H1 (cell line): ENCODE data around the gene CCSER2. TPM values are rescaled to one million over a fixed set of nuclear protein-coding genes. Genes with fewer than 3 reads are reported as not detected.

ENCODE experiments used
- CTCF ChIA-PET: fragments of 300-600 bp; sonication (Branson Sonifier 250); formaldehyde crosslinking; loops from one replicate; lab custom pipeline; 2021; ENCODE audit not compliant: partially characterized antibody; lab: Charles Lee
- POLR2A ChIA-PET: fragments of 300-600 bp; sonication (Branson Sonifier 250); formaldehyde crosslinking; loops from one replicate; lab custom pipeline; 2021; ENCODE audit warnings: inconsistent platforms; ENCODE audit not compliant: partially characterized antibody; lab: Charles Lee
- DNase-seq, 2 experiments: peaks; one replicate each; pipeline versions ENCODE4 v3.0.0 to v3.0.0-alpha.2; 2010 to 2022; ENCODE audit warnings: low spot score in 2 of 2, low read depth in 1 of 2, mixed read lengths in 1 of 2
- FAIRE-seq: peaks from 2 replicates; lab custom pipeline; 2011; peaks lifted over from hg19 to GRCh38; lab: Jason Lieb, UNC
- H2AFZ ChIP-seq: 2 replicates; pipeline ENCODE4 v1.8.1; 2012; ENCODE audit warnings: low read length, inconsistent platforms
- H2AK5ac ChIP-seq: 2 replicates; pipeline ENCODE4 v1.6.1; 2013; ENCODE audit warnings: low read depth, low read length
- H2BK120ac ChIP-seq: replicated peaks from 2 replicates; pipeline ENCODE3; 2013; ENCODE audit warnings: low read depth, low read length, inconsistent platforms
- H2BK12ac ChIP-seq: 2 replicates; pipeline ENCODE4 v1.6.1; 2013; ENCODE audit warnings: low read depth, low read length
- H2BK15ac ChIP-seq: 2 replicates; pipeline ENCODE4 v1.6.1; 2013; ENCODE audit warnings: low read length
- H2BK20ac ChIP-seq: 2 replicates; pipeline ENCODE4 v1.6.1; 2013; ENCODE audit warnings: low read length
- H2BK5ac ChIP-seq: 2 replicates; pipeline ENCODE4 v1.6.1; 2013; ENCODE audit warnings: low read depth, low read length
- H3K14ac ChIP-seq: 2 replicates; pipeline ENCODE4 v1.6.1; 2013; ENCODE audit warnings: inconsistent platforms; ENCODE audit not compliant: insufficient read length
- H3K18ac ChIP-seq: 2 replicates; pipeline ENCODE4 v1.6.1; 2013; ENCODE audit warnings: low read length; ENCODE audit errors: extremely low read depth
- H3K23ac ChIP-seq: 2 replicates; pipeline ENCODE4 v1.6.1; 2013; ENCODE audit warnings: inconsistent platforms; ENCODE audit not compliant: insufficient read length
- H3K23me2 ChIP-seq: 2 replicates; pipeline ENCODE4 v1.6.1; 2013; ENCODE audit warnings: low read depth, low read length
- H3K27ac ChIP-seq: 2 replicates; pipeline ENCODE4 v1.6.1; 2011; ENCODE audit warnings: low read depth, low read length, inconsistent platforms
- H3K27me3 ChIP-seq, 4 experiments: replicated peaks in 1 of 4; 1 replicate in 1 of 4; 2 replicates in 3 of 4; pipeline versions ENCODE4 v1.6.1 to v1.8.1; 2011 to 2013; ENCODE audit warnings: low read length in 3 of 4, mild to moderate bottlenecking in 3 of 4, inconsistent platforms in 2 of 4, mixed read lengths in 2 of 4, moderate library complexity in 1 of 4; ENCODE audit not compliant: control insufficient read depth in 3 of 4, insufficient read depth in 3 of 4; ENCODE audit errors: extremely low read depth in 1 of 4
- H3K36me3 ChIP-seq, 4 experiments: 2 replicates each; pipeline versions ENCODE4 v1.6.1 to v1.8.1; 2011 to 2013; ENCODE audit warnings: mild to moderate bottlenecking in 4 of 4, low read length in 3 of 4, moderate library complexity in 2 of 4, control low read depth in 1 of 4, inconsistent platforms in 1 of 4; ENCODE audit not compliant: insufficient read depth in 4 of 4, control insufficient read depth in 2 of 4
- H3K4ac ChIP-seq: replicated peaks from 2 replicates; pipeline ENCODE3; 2013; ENCODE audit warnings: low read length, low read depth, mixed read lengths, inconsistent platforms; ENCODE audit not compliant: insufficient read length
- H3K4me1 ChIP-seq, 4 experiments: replicated peaks in 1 of 4; 1 replicate in 1 of 4; 2 replicates in 3 of 4; pipeline versions ENCODE4 v1.6.1 to v1.8.1; 2011 to 2013; ENCODE audit warnings: low read length in 3 of 4, inconsistent platforms in 2 of 4, mixed read lengths in 1 of 4; ENCODE audit not compliant: insufficient read depth in 4 of 4, control insufficient read depth in 3 of 4
- H3K4me2 ChIP-seq, 2 experiments: 2 replicates each; pipeline versions ENCODE4 v1.6.1 to v1.8.1; 2011 to 2013; ENCODE audit warnings: low read depth in 2 of 2, low read length in 2 of 2, control low read depth in 1 of 2, inconsistent platforms in 1 of 2, mild to moderate bottlenecking in 1 of 2; ENCODE audit not compliant: insufficient read depth in 1 of 2
- H3K4me3 ChIP-seq, 4 experiments: fragments of 200-600, 300-600 bp in 1 of 4; sonication (generic), shearing (Covaris generic), sonication (Bioruptor Twin) in 1 of 4; 2 replicates each; pipeline versions ENCODE4 v1.5.1 to v1.8.1; 2011 to 2016; ENCODE audit warnings: low read length in 4 of 4, low read depth in 3 of 4, control low read depth in 2 of 4, inconsistent platforms in 2 of 4, mild to moderate bottlenecking in 2 of 4, mixed read lengths in 1 of 4, moderate library complexity in 1 of 4; ENCODE audit not compliant: insufficient read depth in 2 of 4; ENCODE audit errors: extremely low read depth in 1 of 4
- H3K56ac ChIP-seq: replicated peaks from 2 replicates; pipeline ENCODE3; 2013; ENCODE audit warnings: low read depth, mild to moderate bottlenecking, mixed read lengths, low read length, inconsistent platforms; ENCODE audit not compliant: insufficient read length
- H3K79me1 ChIP-seq: 2 replicates; pipeline ENCODE4 v1.6.1; 2013; ENCODE audit warnings: low read depth, low read length, control low read depth
- H3K79me2 ChIP-seq, 2 experiments: 2 replicates each; pipeline versions ENCODE4 v1.6.1 to v1.8.1; 2012 to 2013; ENCODE audit warnings: low read length in 2 of 2, mild to moderate bottlenecking in 2 of 2, inconsistent platforms in 1 of 2; ENCODE audit not compliant: insufficient read depth in 2 of 2, control insufficient read depth in 1 of 2
- H3K9ac ChIP-seq, 4 experiments: replicated peaks in 1 of 4; 1 replicate in 1 of 4; 2 replicates in 3 of 4; pipeline versions ENCODE4 v1.6.1 to v1.8.1; 2011 to 2013; ENCODE audit warnings: low read depth in 3 of 4, low read length in 3 of 4, control low read depth in 2 of 4, mild to moderate bottlenecking in 2 of 4, moderate library complexity in 2 of 4, inconsistent platforms in 1 of 4; ENCODE audit errors: extremely low read depth in 1 of 4
- H3K9me3 ChIP-seq, 2 experiments: 2 replicates each; pipeline versions ENCODE4 v1.6.1 to v1.8.1; 2012 to 2013; ENCODE audit warnings: mild to moderate bottlenecking in 2 of 2, moderate library complexity in 2 of 2, control low read depth in 1 of 2, inconsistent platforms in 1 of 2, low read depth in 1 of 2, low read length in 1 of 2, mixed read lengths in 1 of 2; ENCODE audit not compliant: insufficient read depth in 2 of 2
- H4K20me1 ChIP-seq, 2 experiments: replicated peaks in 1 of 2; 2 replicates each; pipeline versions ENCODE3 to v1.8.1; 2011 to 2013; ENCODE audit warnings: inconsistent platforms in 2 of 2, low read length in 2 of 2, mild to moderate bottlenecking in 1 of 2; ENCODE audit not compliant: insufficient read depth in 2 of 2, control insufficient read depth in 1 of 2
- H4K5ac ChIP-seq: 2 replicates; pipeline ENCODE4 v1.6.1; 2013; ENCODE audit warnings: low read length, low read depth, mixed read lengths, inconsistent platforms; ENCODE audit not compliant: insufficient read length
- H4K8ac ChIP-seq: 2 replicates; pipeline ENCODE4 v1.8.0; 2013; ENCODE audit warnings: mild to moderate bottlenecking, moderate library complexity, low read length, inconsistent platforms; ENCODE audit not compliant: insufficient read depth; ENCODE audit errors: extremely low read depth
- H4K91ac ChIP-seq: replicated peaks from 2 replicates; pipeline ENCODE3; 2013; ENCODE audit warnings: low read length, mixed read lengths, inconsistent platforms; ENCODE audit not compliant: insufficient read length
- BCL11A ChIP-seq, 2 experiments: IDR thresholded peaks; one replicate each; pipeline ENCODE4 v1.6.1; 2011; ENCODE audit warnings: low read depth in 2 of 2, low read length in 2 of 2, mild to moderate bottlenecking in 2 of 2
- CHD2 ChIP-seq: IDR thresholded peaks from 2 replicates; pipeline ENCODE4 v1.6.1; 2012; ENCODE audit warnings: low read length, improper control_type of control experiment
- SP2 ChIP-seq: IDR thresholded peaks from 2 replicates; pipeline ENCODE4 v1.6.1; 2012; ENCODE audit warnings: mild to moderate bottlenecking, low read length, inconsistent platforms
- SRF ChIP-seq: IDR thresholded peaks from 2 replicates; pipeline ENCODE4 v1.6.1; 2011; ENCODE audit warnings: mild to moderate bottlenecking, low read depth, low read length, moderate library complexity
- WGBS, 2 experiments: shearing (Covaris generic) in 1 of 2; methylation state at CpG; one replicate each; pipeline versions ENCODE4 v1.1.6 to v1.1.7; 2013 to 2015; ENCODE audit warnings: low lambda C conversion rate in 2 of 2, mixed read lengths in 2 of 2, inconsistent platforms in 1 of 2, low coverage in 1 of 2, missing lambda C conversion rate in 1 of 2; ENCODE audit not compliant: insufficient replicate concordance in 2 of 2, insufficient coverage in 1 of 2, insufficient read length in 1 of 2; ENCODE audit errors: extremely low coverage in 1 of 2, missing lambda C conversion rate in 1 of 2; 5-methylcytosine and 5-hydroxymethylcytosine counted together
- polyA plus RNA-seq, 7 experiments: library from polyadenylated mRNA; depleted of rRNA in 3 of 7; stranded (reverse) in 5 of 7; unstranded in 2 of 7; fragments of >200 nt in 5 of 7; fragments of 200-250 nt in 2 of 7; gene quantifications; 1 replicate in 5 of 7; 2 replicates in 1 of 7; 4 replicates in 1 of 7; pipeline versions ENCODE4 v1.2.1 to v1.2.3, GENCODE V29; 2011 to 2013; ENCODE audit warnings: missing spikeins in 2 of 7, mixed read lengths in 2 of 7
- total RNA-seq: library from RNA; stranded (reverse); fragmentation: NEBNext Ultra II Directional; extraction: Animal tissue kit (Norgen Biotek cat#: 25700); gene quantifications from 2 replicates; pipeline ENCODE4 v1.2.1, GENCODE V29; 2021
- TF ChIP-seq, protein P1 (sequence below), 3 experiments: IDR thresholded peaks; 1 replicate in 2 of 3; 2 replicates in 1 of 3; pipeline versions ENCODE4 v1.5.1 to v1.6.1; 2011; ENCODE audit warnings: low read length in 3 of 3, mild to moderate bottlenecking in 3 of 3, inconsistent platforms in 2 of 3, low read depth in 1 of 3, moderate library complexity in 1 of 3; ENCODE audit not compliant: insufficient read depth in 1 of 3; ENCODE audit errors: control extremely low read depth in 1 of 3
- TF ChIP-seq, protein P2 (sequence below): IDR thresholded peaks from 2 replicates; pipeline ENCODE4 v1.6.1; 2012; ENCODE audit warnings: low read length, inconsistent platforms
- TF ChIP-seq, protein P3 (sequence below): IDR thresholded peaks from 2 replicates; pipeline ENCODE4 v1.6.1; 2012; ENCODE audit warnings: inconsistent platforms

The CCSER2 gene
- total and polyA plus RNA-seq, 2 of the 8 experiments (the other 6 are each of a cell fraction or from before 2014, with no cell fraction given) = 6.9 to 30.5 TPM

DNA sequence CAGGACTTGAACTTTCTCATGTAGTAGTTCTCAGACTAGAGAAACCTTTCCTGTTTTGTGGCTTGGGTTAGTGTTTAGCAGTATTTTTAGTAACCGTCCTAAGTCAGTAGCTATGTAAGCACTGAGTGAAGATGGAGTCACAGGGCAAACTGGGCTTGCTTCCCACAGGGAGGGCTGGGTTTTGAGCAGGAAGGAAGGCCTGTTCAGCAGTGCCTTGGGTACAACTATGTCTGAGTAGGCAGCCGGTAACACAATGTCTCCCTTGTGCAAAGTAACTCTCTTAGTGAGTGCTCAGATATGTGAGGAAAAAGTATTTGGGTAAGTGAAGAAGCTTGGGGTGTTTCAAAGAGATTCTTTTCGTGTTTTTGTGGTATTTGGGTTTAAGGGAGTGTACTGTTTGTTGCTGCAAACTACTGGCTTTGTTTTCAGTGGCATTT lies 96.4 kb downstream of the CCSER2 start:
- no peak overlapping the region for H3K56ac ChIP-seq
- H3K79me1 ChIP-seq = no peaks in the 10 kb centered on the region
- no peak overlapping the region for H3K9ac ChIP-seq
- no peak overlapping the region for H3K4me3 ChIP-seq
- H2BK20ac ChIP-seq = no peak overlapping the region
- H2BK15ac ChIP-seq = no peak overlapping the region
- WGBS, 2 experiments = 83 to 100% methylated on average over 1 to 3 of the region's 3 CpGs
- H2BK120ac ChIP-seq = no peak overlapping the region
- H3K23ac ChIP-seq = no peak overlapping the region
- no peak overlapping the region for H2BK5ac ChIP-seq
- no peak overlapping the region for H3K4ac ChIP-seq
- no peak overlapping the region for H4K91ac ChIP-seq
- TF ChIP-seq SP2 = no peak
- no peak for TF ChIP-seq BCL11A (IDR thresholded peaks at IDR 0.05; ENCODE audit: low read depth in 2 of 2, low read length in 2 of 2)
- TF ChIP-seq SRF = no peak
- TF ChIP-seq CHD2 = no peak
- TF ChIP-seq, protein P1, sequence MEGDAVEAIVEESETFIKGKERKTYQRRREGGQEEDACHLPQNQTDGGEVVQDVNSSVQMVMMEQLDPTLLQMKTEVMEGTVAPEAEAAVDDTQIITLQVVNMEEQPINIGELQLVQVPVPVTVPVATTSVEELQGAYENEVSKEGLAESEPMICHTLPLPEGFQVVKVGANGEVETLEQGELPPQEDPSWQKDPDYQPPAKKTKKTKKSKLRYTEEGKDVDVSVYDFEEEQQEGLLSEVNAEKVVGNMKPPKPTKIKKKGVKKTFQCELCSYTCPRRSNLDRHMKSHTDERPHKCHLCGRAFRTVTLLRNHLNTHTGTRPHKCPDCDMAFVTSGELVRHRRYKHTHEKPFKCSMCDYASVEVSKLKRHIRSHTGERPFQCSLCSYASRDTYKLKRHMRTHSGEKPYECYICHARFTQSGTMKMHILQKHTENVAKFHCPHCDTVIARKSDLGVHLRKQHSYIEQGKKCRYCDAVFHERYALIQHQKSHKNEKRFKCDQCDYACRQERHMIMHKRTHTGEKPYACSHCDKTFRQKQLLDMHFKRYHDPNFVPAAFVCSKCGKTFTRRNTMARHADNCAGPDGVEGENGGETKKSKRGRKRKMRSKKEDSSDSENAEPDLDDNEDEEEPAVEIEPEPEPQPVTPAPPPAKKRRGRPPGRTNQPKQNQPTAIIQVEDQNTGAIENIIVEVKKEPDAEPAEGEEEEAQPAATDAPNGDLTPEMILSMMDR (IDR thresholded peaks at IDR 0.05; ENCODE audit: control extremely low read depth in 1 of 3, insufficient read depth in 1 of 3, low read depth in 1 of 3, low read length in 3 of 3) = no peak
- TF ChIP-seq, protein P2, sequence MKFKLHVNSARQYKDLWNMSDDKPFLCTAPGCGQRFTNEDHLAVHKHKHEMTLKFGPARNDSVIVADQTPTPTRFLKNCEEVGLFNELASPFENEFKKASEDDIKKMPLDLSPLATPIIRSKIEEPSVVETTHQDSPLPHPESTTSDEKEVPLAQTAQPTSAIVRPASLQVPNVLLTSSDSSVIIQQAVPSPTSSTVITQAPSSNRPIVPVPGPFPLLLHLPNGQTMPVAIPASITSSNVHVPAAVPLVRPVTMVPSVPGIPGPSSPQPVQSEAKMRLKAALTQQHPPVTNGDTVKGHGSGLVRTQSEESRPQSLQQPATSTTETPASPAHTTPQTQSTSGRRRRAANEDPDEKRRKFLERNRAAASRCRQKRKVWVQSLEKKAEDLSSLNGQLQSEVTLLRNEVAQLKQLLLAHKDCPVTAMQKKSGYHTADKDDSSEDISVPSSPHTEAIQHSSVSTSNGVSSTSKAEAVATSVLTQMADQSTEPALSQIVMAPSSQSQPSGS = no peak
- TF ChIP-seq, protein P3, sequence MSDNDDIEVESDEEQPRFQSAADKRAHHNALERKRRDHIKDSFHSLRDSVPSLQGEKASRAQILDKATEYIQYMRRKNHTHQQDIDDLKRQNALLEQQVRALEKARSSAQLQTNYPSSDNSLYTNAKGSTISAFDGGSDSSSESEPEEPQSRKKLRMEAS = no peak
- TF ChIP-seq, all 59 proteins: peak for 0
- H4K20me1 ChIP-seq = peaks cover 0 to 1% of the 10 kb centered on the region in 2 experiments
- no peak overlapping the region for H3K27ac ChIP-seq
- no peaks in the 10 kb centered on the region for H3K9me3 ChIP-seq
- no peak for FAIRE-seq
- H4K8ac ChIP-seq = no peak overlapping the region
- no peaks in the 10 kb centered on the region; the same call in 1 of the 2 replicates for H3K23me2 ChIP-seq
- DNase-seq = no peak
- no peak overlapping the region for H2AFZ ChIP-seq
- H3K14ac ChIP-seq = no peak overlapping the region
- 0 out of 8 replicates have a peak, but pooled peaks cover 0 to 2% (median 0%) of the 10 kb centered on the region in 4 experiments for H3K36me3 ChIP-seq
- H4K5ac ChIP-seq = no peak overlapping the region
- H3K18ac ChIP-seq = 0 out of 2 replicates have a peak overlapping the region, but pooled peaks have one; percentile 9
- H2BK12ac ChIP-seq = no peak overlapping the region
- ChIA-PET CTCF (interaction anchor here (0.7 to 2.6 kb wide), 7 partner anchors 11 to 211 kb away, joined by 3 to 17 read pairs (median 4); no protein-coding TSS in a partner anchor), POLR2A (no interaction called here)
- no peak overlapping the region for H2AK5ac ChIP-seq
- no peaks in the 10 kb centered on the region for H3K27me3 ChIP-seq
- peaks cover 0 to 3% (median 1%) of the 10 kb centered on the region in 4 experiments; a peak in 2 of 7 replicates for H3K4me1 ChIP-seq
- no peaks in the 10 kb centered on the region for H3K79me2 ChIP-seq
- H3K4me2 ChIP-seq = no peak overlapping the region
